OCI-LY1 (cell line): ENCODE results near the gene DEPDC5.

Experiments used
- EZH2 ChIP-seq: fragments of 200-600 bp; sonication (generic), shearing (Covaris generic); IDR thresholded peaks from 2 replicates; pipeline ENCODE4 v1.8.0; 2017; ENCODE audit warnings: borderline replicate concordance, mixed run types, mild to moderate bottlenecking, antibody characterized with exemption, low read length, moderate library complexity, mixed read lengths
- TF ChIP-seq, protein P1 (sequence below): fragments of 200-600 bp; sonication (generic), shearing (Covaris generic); IDR thresholded peaks from 2 replicates; pipeline ENCODE4 v1.5.1; 2017; ENCODE audit warnings: mild to moderate bottlenecking, antibody characterized with exemption, low read length, moderate library complexity, mixed read lengths

DNA sequence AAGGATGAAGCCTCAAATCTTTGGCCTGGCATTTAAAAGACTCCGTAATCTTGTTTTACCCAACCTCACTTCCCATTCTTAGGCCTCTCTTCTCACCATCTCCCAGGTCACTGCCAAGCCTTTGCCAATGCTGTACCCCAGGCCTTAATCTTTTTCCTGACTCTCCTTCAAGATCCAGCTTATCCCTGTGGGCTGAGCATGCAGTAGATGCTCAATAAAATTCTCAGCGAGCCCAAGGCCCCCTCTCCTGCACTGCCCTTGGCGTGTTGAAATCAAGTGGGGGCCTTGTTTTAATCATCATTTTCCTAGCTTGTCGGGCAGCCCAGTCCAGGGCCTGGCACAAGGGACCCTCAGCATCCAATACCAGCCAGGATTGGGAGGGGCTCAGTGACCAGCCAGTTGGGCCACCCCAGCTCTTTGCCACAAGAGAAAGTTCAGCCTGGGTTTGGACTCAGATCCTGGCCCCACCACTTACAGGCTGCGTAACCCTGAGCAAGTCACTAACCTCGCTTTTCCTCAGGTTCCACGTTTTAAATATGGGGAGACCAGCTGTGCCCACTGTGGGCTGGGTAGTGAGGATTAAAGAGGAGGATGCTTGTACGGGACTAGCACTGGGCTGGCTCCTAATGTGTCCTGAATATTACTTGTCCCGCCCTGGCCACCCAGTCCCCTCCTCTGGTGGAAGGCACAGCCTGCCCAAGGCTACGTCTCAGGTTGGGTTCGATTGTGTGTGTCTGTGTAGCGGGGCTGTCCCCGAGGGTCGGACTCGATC, 189.6 kb downstream of the DEPDC5 start:
- TF ChIP-seq, protein P1, sequence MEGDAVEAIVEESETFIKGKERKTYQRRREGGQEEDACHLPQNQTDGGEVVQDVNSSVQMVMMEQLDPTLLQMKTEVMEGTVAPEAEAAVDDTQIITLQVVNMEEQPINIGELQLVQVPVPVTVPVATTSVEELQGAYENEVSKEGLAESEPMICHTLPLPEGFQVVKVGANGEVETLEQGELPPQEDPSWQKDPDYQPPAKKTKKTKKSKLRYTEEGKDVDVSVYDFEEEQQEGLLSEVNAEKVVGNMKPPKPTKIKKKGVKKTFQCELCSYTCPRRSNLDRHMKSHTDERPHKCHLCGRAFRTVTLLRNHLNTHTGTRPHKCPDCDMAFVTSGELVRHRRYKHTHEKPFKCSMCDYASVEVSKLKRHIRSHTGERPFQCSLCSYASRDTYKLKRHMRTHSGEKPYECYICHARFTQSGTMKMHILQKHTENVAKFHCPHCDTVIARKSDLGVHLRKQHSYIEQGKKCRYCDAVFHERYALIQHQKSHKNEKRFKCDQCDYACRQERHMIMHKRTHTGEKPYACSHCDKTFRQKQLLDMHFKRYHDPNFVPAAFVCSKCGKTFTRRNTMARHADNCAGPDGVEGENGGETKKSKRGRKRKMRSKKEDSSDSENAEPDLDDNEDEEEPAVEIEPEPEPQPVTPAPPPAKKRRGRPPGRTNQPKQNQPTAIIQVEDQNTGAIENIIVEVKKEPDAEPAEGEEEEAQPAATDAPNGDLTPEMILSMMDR: no peak
- TF ChIP-seq EZH2: no peak
